CD4-positive, alpha-beta T cell treated with Interleukin-17A for 4 hours (primary cell): Measurements from ENCODE around the gene NTS.

Experiments
- DNase-seq: peaks from one replicate; pipeline ENCODE4 v3.0.0-alpha.2; 2020; ENCODE audit warnings: mixed read lengths

Gene NTS, protein sequence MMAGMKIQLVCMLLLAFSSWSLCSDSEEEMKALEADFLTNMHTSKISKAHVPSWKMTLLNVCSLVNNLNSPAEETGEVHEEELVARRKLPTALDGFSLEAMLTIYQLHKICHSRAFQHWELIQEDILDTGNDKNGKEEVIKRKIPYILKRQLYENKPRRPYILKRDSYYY

DNA sequence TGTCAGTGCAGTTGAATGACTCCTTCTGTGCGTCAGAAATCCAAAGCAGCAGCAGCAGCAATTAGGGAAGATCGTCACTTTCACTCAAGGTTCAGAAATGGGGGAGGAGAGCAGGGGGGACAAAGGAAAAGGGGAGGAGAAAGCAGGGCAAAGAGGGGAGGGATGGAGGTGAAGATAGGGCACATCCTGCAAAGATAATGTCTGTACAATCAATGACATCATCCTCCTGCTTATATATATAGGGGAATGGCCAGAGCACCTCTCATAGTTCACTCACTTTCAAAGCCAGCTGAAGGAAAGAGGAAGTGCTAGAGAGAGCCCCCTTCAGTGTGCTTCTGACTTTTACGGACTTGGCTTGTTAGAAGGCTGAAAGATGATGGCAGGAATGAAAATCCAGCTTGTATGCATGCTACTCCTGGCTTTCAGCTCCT, at the start of gene NTS:
TSS of gene NTS (plus strand) at position 265 of the 431 bp plus-strand sequence. CDS start at position 374, 109 bp downstream.
- DNase-seq = no peak

- no peak for DNase-seq
Measured at GRCh38 chr12:85825746-85826145, 48.3 kb upstream of the NTS start.

DNA sequence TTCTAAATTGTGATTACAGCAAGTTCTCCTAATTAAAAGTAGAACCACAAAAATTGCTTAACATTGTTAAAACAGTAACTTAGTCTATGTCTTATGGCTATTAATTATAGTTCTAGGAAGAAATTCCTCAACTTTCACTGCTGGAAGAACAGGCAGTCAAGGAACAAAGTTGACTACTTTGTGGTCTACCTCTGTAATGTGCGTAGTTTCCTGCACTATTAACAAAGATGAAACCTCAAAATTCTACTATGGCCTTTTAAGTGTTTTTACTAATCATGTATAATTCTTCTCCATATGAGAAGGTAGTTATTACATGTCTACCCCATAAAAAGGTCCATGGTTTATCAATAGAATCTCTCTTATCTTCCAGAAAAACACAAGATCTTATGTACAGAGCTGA, 45.5 kb upstream of the NTS start:
- DNase-seq = no peak

- DNase-seq = no peak
Measured at GRCh38 chr12:85829391-85829790, 44.7 kb upstream of the NTS start.

DNA sequence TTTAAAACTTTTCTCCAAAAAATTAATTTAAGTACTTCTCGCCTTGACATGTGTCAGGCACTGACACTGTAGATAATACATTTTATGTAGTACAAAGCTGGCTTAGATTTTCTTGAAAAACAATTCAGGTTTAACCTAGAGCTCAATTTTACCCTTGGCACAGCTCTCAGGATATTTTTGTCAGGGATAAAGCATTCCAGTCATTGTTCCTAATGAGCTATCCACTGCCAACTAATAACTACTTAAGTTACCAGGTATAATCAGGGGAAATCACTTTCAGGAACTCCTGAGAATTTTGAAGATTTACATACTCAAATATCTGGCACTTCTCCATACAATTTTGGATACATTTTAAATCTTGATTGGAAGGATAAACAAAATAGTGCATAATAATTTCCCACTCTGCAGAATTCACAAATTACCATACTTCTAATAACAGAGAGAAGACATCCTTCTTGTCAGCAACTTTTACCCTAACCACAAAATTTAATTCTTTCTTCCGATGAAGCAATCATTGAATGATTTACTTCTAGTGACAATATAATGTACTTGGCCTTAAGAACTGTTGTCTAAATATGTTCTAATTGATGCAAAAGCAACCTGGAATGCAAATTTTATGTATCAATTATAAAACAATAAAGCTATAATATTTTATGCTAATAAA, 42.6 kb upstream of the NTS start:
- DNase-seq = no peak

DNA sequence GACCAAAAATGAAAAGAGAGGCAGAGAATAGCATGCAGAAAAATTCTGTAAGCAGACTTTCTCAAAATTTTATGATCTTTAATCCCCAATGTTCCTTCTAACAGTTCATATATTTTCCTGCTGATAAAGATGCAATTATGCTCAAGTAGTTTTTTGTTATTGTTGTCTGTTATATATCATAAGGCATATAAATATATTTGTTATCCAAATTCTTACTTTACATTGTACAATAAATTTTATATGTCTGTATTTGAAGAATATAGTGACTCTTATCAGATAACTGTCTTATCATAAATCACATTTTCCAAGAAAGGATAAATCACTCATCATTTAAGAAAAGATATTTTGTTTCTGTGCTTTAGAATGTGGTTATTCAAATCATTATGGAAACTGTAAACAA, 40.5 kb upstream of the NTS start:
- DNase-seq = no peak

GRCh38 chr12:85834378-85834777, 39.7 kb upstream of the NTS start:
- DNase-seq = no peak

DNA sequence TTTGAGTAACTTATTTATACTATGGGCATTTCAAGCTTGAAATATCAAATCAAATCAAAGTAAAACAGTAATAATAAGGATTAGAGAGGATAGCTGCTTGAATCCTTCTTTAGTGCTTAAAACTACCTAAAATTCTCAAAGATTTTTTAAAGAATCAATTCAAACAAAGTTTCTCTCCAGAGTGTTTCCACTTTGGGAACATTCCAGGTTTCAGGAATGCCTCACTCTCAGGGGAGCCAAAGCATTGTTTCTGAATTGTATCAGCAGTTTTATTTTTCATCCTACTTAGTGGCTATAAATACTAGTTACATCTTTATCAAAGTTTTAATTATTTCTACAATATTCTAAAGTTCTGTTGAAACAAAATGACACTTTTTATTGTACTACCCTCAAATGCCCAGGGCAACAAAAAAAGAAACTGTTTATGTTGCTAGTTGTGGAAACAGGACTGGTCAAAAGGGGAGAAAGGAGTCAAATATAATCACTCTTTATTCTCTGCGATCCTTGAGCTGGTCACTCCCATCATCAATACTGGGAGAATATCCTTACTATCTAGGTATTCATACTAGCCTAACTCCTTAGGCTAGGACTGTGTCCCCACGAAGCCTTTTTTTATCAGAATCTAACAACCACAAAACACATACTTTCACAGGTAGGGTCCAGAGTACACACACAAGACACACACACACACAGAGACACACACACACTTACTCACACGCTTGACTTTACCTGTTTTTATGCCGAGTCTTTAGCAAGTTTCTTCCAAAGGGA, 38.5 kb upstream of the NTS start:
- DNase-seq = no peak

GRCh38 chr12:85836197-85837090, 37.7 kb upstream of the NTS start, which contains the start of gene RASSF9:
RASSF9 (minus strand) TSS chr12:85836409; CDS start chr12:85836201, 208 bp downstream.
- no peak for DNase-seq

DNA sequence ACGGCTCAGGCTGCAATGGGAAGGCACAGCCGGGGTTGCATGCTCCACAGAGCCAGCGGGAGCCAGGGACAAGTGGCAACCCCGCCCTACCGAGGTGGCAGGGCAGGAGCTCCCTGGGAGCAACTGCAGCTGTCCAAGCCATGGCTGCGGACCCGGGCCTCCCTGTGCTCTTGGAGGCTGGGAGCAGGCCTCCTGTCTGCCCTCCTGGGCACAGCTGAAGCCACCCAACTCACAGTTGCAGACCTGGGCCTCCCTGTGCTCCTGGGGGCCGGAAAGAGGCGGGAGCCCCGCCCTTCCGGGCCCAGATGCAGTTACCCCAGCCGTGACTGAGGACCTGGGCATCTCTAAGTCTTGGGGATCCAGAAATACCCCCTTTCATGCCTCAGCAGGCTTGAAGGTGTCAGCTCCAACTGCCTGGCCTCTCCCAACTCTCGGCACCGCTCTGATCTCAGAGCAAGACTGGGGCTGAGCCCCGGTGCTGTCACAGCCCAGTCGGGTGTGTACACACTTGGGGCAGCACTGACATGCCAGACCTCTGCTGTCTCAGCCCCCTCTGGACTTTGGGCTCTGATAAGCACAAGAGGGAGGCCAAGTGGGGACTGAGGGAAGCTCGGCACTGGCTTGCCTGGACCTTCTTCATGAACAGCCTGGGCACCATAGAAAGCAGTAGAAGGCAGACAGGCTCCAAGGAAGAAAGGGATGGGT, 30.3 kb upstream of the NTS start:
- DNase-seq = no peak

DNA sequence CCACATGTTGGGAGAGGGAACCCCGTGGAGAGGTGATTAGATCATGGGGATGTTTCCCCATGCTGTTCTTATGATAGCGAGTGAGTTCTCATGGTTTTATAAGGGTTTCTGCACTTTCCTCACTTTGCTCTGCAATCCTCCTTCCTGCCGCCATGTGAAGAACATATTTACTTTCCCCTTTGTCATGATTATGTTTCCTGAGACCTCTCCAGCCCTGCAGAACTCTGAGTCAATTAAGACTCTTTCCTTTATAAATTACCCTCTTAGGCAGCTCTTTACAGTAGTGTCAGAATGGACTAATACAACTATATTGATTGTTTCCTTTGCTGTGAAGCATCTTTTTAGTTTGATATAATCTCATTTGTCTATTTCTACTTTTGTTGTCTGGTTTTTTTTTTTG, 24.8 kb upstream of the NTS start:
- DNase-seq = no peak

GRCh38 chr12:85855305-85855704, 18.8 kb upstream of the NTS start:
- DNase-seq = no peak

DNA sequence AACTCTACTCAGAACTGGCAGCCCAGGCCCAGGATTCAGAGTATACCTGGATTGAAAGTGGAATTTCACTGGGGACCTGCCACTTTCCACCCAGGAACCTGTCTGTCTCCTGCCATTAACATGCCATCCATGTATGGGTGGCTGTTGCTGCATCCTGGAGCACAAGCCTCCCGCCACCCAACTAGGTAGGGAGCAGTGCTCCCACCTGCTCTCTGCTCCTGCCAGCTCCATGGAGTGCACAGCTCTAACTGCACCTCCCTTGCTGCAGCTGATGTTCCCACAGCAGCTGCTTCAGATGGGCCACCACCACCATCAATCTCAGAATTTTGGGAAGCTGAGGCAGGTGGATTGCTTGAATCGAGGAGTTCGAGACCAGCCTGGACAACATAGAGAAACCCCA, 17.1 kb upstream of the NTS start:
- no peak for DNase-seq

DNA sequence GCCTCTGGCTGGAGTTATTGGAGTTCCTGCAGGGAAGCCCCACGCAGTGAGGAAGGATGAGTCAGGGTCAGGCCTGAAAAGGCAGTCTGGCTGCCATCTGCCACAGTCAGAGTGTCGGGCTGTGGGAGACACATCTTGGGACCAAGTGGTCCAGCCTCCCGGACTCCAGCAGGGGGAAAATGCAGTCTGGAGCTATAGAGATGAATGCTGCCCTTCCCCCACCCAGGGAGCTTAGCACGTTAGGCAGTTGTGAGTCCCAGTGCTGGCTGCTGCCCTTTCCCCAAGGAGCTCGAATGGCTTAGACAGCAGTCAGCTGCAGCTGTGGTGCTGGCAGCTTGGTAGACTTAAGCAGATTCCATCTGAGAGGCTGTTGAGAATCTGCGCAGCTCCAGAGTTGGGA, 8.2 kb upstream of the NTS start:
- no peak for DNase-seq

GRCh38 chr12:85866986-85867776, 6.9 kb upstream of the NTS start:
- DNase-seq = no peak

DNA sequence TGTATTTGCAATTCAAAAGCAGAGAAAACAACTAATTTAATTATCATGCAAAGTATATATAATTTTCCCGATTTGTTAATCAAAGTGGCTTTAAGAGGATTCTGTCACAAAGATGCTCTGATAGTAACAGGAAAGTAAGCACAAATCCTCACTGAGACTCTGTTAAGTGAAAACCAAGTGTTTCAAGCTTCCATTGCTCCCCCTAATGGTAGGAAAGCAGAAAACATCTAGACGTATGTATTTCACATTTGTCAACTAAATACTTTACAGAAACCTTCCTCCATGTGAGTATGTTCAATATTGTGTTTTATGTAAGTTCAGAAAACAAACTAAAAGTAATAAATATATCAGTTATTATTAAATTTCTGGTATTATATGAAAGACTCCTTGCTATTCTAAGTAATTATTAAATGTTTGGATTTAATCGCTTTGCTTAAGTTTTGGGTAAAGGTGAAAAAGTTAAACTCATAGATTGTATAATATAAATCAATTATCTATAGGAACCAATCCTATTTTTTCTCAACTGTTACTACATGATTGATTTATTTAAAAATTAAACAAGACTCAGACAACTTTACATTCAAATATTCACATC, 1.5 kb upstream of the NTS start:
- DNase-seq = no peak

DNA sequence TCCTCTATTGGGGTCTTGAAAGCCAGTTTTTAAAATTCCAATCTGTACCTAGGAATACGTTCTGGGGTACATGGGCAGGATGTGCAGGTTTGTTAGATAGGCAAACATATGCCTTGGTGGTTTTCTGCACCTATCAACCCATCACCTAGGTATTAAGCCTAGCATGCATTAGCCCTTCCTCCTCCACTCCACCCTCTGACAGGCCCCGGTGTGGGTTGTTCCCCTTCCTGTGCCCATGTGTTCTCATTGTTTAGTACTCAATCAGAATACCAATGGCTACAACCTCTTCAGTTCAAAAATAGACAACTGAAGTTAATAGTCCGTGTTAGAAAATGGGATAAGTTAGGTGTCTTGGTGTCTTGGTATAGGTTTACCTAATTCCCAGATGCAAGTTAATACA, 3.4 kb downstream of the NTS start:
- no peak for DNase-seq

DNA sequence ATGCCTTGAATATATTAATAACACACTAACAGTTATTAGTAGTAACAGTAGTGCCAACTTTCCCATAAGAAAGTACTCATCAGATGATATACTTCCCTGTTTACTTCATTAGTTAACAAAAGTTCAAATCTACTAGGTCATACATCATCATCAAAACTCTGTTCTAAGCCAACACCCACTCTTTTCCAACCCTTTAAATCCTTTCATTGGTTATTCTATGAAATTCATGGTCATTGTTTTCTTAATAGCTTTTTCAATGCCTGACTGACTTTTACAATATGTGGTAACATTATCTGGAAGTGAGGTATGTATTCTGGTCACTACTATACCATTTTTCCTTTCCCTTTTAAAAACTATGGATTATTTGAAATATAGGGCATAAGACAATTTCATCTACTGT, 9.7 kb downstream of the NTS start:
- no peak for DNase-seq

- no peak for DNase-seq
Measured at GRCh38 chr12:85894653-85895052, 20.6 kb downstream of the NTS start.

- no peak for DNase-seq
Measured at GRCh38 chr12:85920324-85920947, 46.3 kb downstream of the NTS start.
